ENCODE measurements around the gene MAML2. TPM values are rescaled to one million over a fixed set of nuclear protein-coding genes. Genes with fewer than 3 reads are reported as not detected.
"Not testable (repeated sequence)": the region's sequence is repeated elsewhere in the genome, so short reads cannot be mapped to it uniquely, and the experiment has no call there.

MAML2 gene
- total RNA-seq, 4 donors from 2014 or later, result 19.0 to 36.4 (median 31.4) TPM

DNA sequence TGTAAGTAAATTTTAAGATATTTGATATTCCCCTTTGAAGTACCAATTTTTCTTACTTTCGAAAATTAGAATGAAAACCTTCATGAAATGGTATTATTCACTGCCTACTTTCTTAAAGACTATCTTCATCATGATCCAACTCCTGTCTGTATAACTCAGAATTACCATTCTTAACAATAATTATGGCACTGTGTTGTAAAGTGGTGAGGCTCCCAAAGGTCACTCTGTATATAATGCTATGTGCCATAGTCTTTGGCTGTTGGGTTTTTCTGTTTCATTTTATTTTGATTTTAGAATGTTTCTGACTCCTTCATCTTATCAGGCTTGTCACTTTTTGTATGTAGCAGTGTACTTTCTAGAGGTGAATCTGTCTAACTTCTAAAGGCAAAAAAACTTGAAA lies 52.4 kb downstream of the MAML2 start:
- WGBS, 2 donors, result 97 to 98% methylated on average over 1 of the region's 1 CpG
- Histone ChIP-seq H3K27ac (no peak overlapping the region), H3K4me1 (peaks cover 19 to 28% of the 10 kb centered on the region in 2 donors), H3K4me3 (replicated peaks in 1 of 3) (no peak overlapping the region), H3K36me3 (no peaks in the 10 kb centered on the region), H3K9me3 (no peaks in the 10 kb centered on the region), H3K27me3 (no peaks in the 10 kb centered on the region)
- no peak for TF ChIP-seq POLR2A (IDR thresholded peaks at IDR 0.05)
- TF ChIP-seq, protein P1, sequence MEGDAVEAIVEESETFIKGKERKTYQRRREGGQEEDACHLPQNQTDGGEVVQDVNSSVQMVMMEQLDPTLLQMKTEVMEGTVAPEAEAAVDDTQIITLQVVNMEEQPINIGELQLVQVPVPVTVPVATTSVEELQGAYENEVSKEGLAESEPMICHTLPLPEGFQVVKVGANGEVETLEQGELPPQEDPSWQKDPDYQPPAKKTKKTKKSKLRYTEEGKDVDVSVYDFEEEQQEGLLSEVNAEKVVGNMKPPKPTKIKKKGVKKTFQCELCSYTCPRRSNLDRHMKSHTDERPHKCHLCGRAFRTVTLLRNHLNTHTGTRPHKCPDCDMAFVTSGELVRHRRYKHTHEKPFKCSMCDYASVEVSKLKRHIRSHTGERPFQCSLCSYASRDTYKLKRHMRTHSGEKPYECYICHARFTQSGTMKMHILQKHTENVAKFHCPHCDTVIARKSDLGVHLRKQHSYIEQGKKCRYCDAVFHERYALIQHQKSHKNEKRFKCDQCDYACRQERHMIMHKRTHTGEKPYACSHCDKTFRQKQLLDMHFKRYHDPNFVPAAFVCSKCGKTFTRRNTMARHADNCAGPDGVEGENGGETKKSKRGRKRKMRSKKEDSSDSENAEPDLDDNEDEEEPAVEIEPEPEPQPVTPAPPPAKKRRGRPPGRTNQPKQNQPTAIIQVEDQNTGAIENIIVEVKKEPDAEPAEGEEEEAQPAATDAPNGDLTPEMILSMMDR (IDR thresholded peaks at IDR 0.05), result no peak
- intact Hi-C loops (cut with DNase I), result no loop called here
- no peak for DNase-seq

DNA sequence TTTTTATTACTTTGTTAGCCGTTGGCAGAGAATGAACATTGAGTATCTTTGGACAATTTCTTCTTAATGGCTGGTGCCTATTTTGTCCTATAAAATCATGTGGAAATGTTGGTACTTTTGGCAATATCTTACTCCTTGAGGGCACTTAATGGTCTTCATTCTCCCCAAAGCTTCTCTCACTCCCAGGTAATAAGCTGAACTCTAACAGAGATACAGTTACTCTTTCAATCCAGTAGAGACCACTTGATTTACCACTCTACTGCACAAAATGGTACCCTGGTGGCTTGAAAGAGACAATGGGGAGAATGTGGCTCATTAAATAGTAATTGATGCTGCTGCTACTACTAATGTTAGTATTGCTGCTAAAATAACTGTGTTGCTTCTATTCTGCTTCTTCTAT lies 53.0 kb downstream of the MAML2 start:
- no peak for TF ChIP-seq POLR2A (IDR thresholded peaks at IDR 0.05)
- TF ChIP-seq, protein P1 (IDR thresholded peaks at IDR 0.05), result no peak
- no peaks in the 10 kb centered on the region for H3K36me3 ChIP-seq
- H3K27ac ChIP-seq, result no peak overlapping the region
- no peak for DNase-seq
- no peaks in the 10 kb centered on the region for H3K9me3 ChIP-seq
- no peaks in the 10 kb centered on the region for H3K27me3 ChIP-seq
- WGBS, 2 donors, result 82 to 94% methylated on average over 1 of the region's 1 CpG
- peaks cover 19 to 24% of the 10 kb centered on the region in 2 donors for H3K4me1 ChIP-seq
- H3K4me3 ChIP-seq (replicated peaks in 1 of 3), result no peak overlapping the region
- intact Hi-C loops (cut with DNase I), result no loop called here

DNA sequence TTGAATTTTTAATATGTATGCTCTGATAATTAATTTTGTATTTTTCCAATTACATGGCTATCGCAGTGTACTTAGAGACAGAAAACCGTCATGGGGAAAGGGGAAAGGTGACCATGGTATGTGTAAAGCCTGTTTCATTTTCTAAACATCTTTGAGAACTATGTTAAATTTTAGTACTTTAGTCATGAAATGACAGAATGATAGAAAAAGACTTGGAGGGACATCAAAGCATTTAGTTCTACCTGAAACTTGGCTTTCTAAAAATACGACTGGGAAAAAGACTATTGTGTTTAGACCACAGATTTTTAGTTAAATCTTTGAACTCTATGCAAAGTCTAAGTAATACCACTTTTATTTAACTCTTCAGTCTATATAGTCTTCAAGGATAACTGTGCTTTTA lies 54.1 kb downstream of the MAML2 start:
- WGBS, 2 donors, result 93% methylated on average over 3 of the region's 3 CpGs

DNA sequence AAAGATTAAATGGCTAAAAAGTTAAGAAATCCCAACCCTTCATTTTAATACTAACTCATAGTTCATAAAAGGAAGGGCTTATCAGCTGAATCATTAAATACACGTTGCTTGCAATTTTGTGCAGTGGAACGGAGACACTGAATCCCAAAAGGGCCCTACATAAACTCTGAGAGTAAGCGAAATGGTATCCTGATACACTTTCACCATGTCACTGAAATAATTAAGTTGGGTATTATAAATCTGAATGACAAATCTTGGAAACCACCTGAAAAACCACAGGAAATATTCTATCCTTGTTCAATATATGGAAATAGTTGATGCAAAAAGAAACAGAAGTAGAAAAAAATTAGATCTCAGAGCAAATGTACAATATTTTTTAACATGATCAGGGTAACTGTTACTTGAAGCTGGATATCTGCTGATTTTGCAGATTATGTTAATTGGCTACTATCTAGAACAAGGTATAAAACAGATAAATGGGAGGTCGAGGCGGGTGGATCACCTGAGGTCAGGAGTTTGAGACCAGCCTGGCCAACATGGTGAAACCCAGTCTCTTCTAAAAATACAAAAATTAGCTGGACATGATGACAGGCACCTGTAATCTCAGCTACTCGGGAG lies 55.1 kb downstream of the MAML2 start:
- TF ChIP-seq POLR2A (IDR thresholded peaks at IDR 0.05), result no peak
- TF ChIP-seq, protein P1 (IDR thresholded peaks at IDR 0.05), result no peak
- Histone ChIP-seq H3K36me3 (no peaks in the 10 kb centered on the region), H3K27ac (no peak overlapping the region), H3K27me3 (no peaks in the 10 kb centered on the region), H3K4me1 (peaks cover 0 to 3% of the 10 kb centered on the region in 2 donors), H3K4me3 (replicated peaks in 1 of 3) (no peak overlapping the region), H3K9me3 (no peaks in the 10 kb centered on the region)
- 89 to 91% methylated on average over 6 of the region's 6 CpGs for WGBS, 2 donors
- no peak for DNase-seq
- intact Hi-C loops (cut with DNase I), result no loop called here

More for the DNA sequence above, 54.1 kb downstream of the MAML2 start:
- Histone ChIP-seq H3K27ac (no peak overlapping the region), H3K36me3 (no peaks in the 10 kb centered on the region), H3K27me3 (no peaks in the 10 kb centered on the region), H3K9me3 (no peaks in the 10 kb centered on the region), H3K4me1 (peaks cover 7 to 13% of the 10 kb centered on the region in 2 donors), H3K4me3 (replicated peaks in 1 of 3) (no peak overlapping the region)
- no peak for TF ChIP-seq POLR2A (IDR thresholded peaks at IDR 0.05)
- TF ChIP-seq, protein P1 (IDR thresholded peaks at IDR 0.05), result no peak
- no peak for DNase-seq
- intact Hi-C loops (cut with DNase I), result no loop called here

DNA sequence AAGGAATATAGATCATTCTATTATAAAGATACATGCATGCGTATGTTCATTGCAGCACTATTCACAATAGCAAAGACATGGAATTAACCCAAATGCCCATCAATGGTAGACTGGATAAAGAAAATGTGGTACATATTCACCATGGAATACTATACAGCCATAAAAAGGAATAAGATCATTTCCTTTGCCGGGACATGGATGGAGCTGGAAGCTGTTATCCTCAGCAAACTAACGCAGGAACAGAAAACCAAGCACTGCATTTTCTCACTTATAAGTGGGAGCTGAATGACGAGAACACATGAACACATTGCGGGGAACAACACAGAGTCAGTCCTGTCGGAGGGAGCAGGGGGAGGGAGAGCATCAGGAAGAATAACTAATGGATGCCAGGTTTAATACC lies 57.0 kb downstream of the MAML2 start:
- 95 to 96% methylated on average over 6 of the region's 6 CpGs for WGBS, 2 donors
- H3K4me1 ChIP-seq; H3K9me3 ChIP-seq; H3K36me3 ChIP-seq; H3K27me3 ChIP-seq; DNase-seq; H3K27ac ChIP-seq; intact Hi-C loops (cut with DNase I); H3K4me3 ChIP-seq (replicated peaks in 1 of 3): not testable (repeated sequence)
